GM19468 (cell line): ENCODE data around the gene SPIB.

Experiments
- ATAC-seq: cut with Tn5 transposase; IDR thresholded peaks from one replicate; pipeline ENCODE4 v1.9.1; 2021; ENCODE audit warnings: mild to moderate bottlenecking, moderate library complexity, moderate number of reproducible peaks; ENCODE audit not compliant: unreplicated experiment; ENCODE audit errors: extremely low read depth

The SPIB gene

GRCh38 chr19:50417111-50418081 is 1.3 kb upstream of the SPIB start:
- no peak for ATAC-seq

GRCh38 chr19:50419022-50419579 is 363 bp downstream of the SPIB start:
- ATAC-seq: no peak

GRCh38 chr19:50419580-50420035 is 870 bp downstream of the SPIB start:
- no peak for ATAC-seq

- ATAC-seq: no peak
These were observed 1.4 kb downstream of the SPIB start for GRCh38 chr19:50420127-50420526.

- ATAC-seq: no peak
These were observed 2.1 kb downstream of the SPIB start for GRCh38 chr19:50420808-50421207.

GRCh38 chr19:50422397-50423278 is 3.9 kb downstream of the SPIB start:
- ATAC-seq: no peak

GRCh38 chr19:50423279-50424113 is 4.8 kb downstream of the SPIB start:
- no peak for ATAC-seq

- ATAC-seq: no peak
These were observed 6.8 kb downstream of the SPIB start for GRCh38 chr19:50425581-50425980.

- no peak for ATAC-seq
These were observed 8.7 kb downstream of the SPIB start for GRCh38 chr19:50427318-50427925.

GRCh38 chr19:50427997-50428425 is 9.3 kb downstream of the SPIB start:
- no peak for ATAC-seq

GRCh38 chr19:50428772-50429463 is 10.2 kb downstream of the SPIB start:
- no peak for ATAC-seq

- no peak for ATAC-seq
These were observed 12.2 kb downstream of the SPIB start for GRCh38 chr19:50430888-50431342.

GRCh38 chr19:50431343-50432220 is 12.8 kb downstream of the SPIB start:
- ATAC-seq: no peak

- ATAC-seq: no peak
These were observed 13.7 kb downstream of the SPIB start, which contains the start of gene MYBPC2 for GRCh38 chr19:50432221-50433028. MYBPC2 (plus strand) TSS chr19:50432892; CDS start chr19:50432954, 62 bp downstream.

GRCh38 chr19:50433201-50434180 is 14.8 kb downstream of the SPIB start:
- ATAC-seq: no peak
